Ishikawa (cell line): ENCODE data around the gene TMEM101.

Experiments
- CEBPB ChIP-seq: IDR thresholded peaks from 2 replicates; pipeline ENCODE4 v1.6.1; 2012
- CREB1 ChIP-seq: IDR thresholded peaks from 2 replicates; pipeline ENCODE4 v1.6.1; 2012; ENCODE audit warnings: low read depth
- EGR1 ChIP-seq: IDR thresholded peaks from 2 replicates; pipeline ENCODE4 v1.6.1; 2012
- EP300 ChIP-seq: IDR thresholded peaks from 2 replicates; pipeline ENCODE4 v1.6.1; 2012; ENCODE audit warnings: borderline replicate concordance
- FOXM1 ChIP-seq: IDR thresholded peaks from 2 replicates; pipeline ENCODE4 v1.6.1; 2012; ENCODE audit warnings: low read depth, borderline replicate concordance
- MAX ChIP-seq: IDR thresholded peaks from 2 replicates; pipeline ENCODE4 v1.6.1; 2012
- NFIC ChIP-seq: IDR thresholded peaks from 2 replicates; pipeline ENCODE4 v1.6.1; 2012
- RAD21 ChIP-seq: IDR thresholded peaks from 2 replicates; pipeline ENCODE4 v1.6.1; 2012; ENCODE audit warnings: low read depth
- REST ChIP-seq: IDR thresholded peaks from 2 replicates; pipeline ENCODE4 v1.6.1; 2012; ENCODE audit warnings: low read depth, mild to moderate bottlenecking
- TAF1 ChIP-seq: IDR thresholded peaks from 2 replicates; pipeline ENCODE4 v1.6.1; 2012; ENCODE audit warnings: low read depth, mild to moderate bottlenecking
- TCF12 ChIP-seq: IDR thresholded peaks from 2 replicates; pipeline ENCODE4 v1.6.1; 2012; ENCODE audit warnings: low read depth
- TEAD4 ChIP-seq: IDR thresholded peaks from 2 replicates; pipeline ENCODE4 v1.6.1; 2012
- USF1 ChIP-seq: IDR thresholded peaks from 2 replicates; pipeline ENCODE4 v1.6.1; 2012
- YY1 ChIP-seq: IDR thresholded peaks from 2 replicates; pipeline ENCODE4 v1.6.1; 2012; ENCODE audit warnings: low read depth
- ZBTB7A ChIP-seq: IDR thresholded peaks from 2 replicates; pipeline ENCODE4 v1.6.1; 2012; ENCODE audit warnings: low read depth

The TMEM101 gene

GRCh38 chr17:44014437-44015172 is at the start of gene TMEM101:
Gene TMEM101, minus strand, starts transcription at chr17:44014963. Its CDS starts 11 bp downstream, at chr17:44014952.
- TF ChIP-seq NFIC (no peak), CEBPB (no peak), TAF1 (no peak), MAX (no peak), ZBTB7A (no peak), EP300 (no peak), CREB1 (no peak)

- no peak for TF ChIP-seq REST
- TF ChIP-seq CREB1, result no peak
- no peak for TF ChIP-seq EP300
- no peak for TF ChIP-seq USF1
- TF ChIP-seq RAD21, result no peak
- no peak for TF ChIP-seq TAF1
- no peak for TF ChIP-seq TCF12
- TF ChIP-seq FOXM1, result no peak
- no peak for TF ChIP-seq TEAD4
- TF ChIP-seq EGR1, result no peak
- TF ChIP-seq NFIC, result no peak
- TF ChIP-seq YY1, result no peak
- TF ChIP-seq CEBPB, result no peak
These were observed 49.2 kb upstream of the TMEM101 start for GRCh38 chr17:44063704-44064639.

GRCh38 chr17:44062871-44063270 is 48.1 kb upstream of the TMEM101 start:
- TF ChIP-seq NFIC (no peak), TEAD4 (no peak), CREB1 (no peak), REST (no peak), FOXM1 (no peak), USF1 (no peak), ZBTB7A (no peak), EP300 (no peak)

- TF ChIP-seq YY1 (no peak), NFIC (no peak), TEAD4 (no peak), EP300 (no peak)
These were observed 46.7 kb upstream of the TMEM101 start for GRCh38 chr17:44061446-44061845.

GRCh38 chr17:44059101-44059892 is 44.5 kb upstream of the TMEM101 start:
- TF ChIP-seq FOXM1, result no peak
- no peak for TF ChIP-seq YY1
- no peak for TF ChIP-seq TAF1
- TF ChIP-seq TEAD4, result no peak
